T1000 (cell line): ENCODE measurements around the gene ATP2B1.

Source experiments
- DNase-seq: peaks from one replicate; lab custom pipeline; 2025; ENCODE audit warnings: mixed read lengths; lab: John Stamatoyannopoulos, UW

The ATP2B1 gene

GRCh38 chr12:89539426-89540223, 169.0 kb downstream of the ATP2B1 start:
- no peak for DNase-seq

- no peak for DNase-seq
These were observed 169.7 kb downstream of the ATP2B1 start for GRCh38 chr12:89538897-89539296.
